Mesendoderm (in vitro differentiated cells): Measurements from ENCODE around the gene SLC35F2.
"Not testable (repeated sequence)": the region's sequence is repeated elsewhere in the genome, so short reads cannot be mapped to it uniquely, and the experiment has no call there.

Experiments used
- DNase-seq: peaks from one replicate; pipeline ENCODE4 v3.0.0; 2013
- H2AK5ac ChIP-seq: 2 replicates; pipeline ENCODE4 v1.6.1; 2013; ENCODE audit warnings: low read length, inconsistent platforms
- H2BK120ac ChIP-seq: 2 replicates; pipeline ENCODE4 v1.6.1; 2013; ENCODE audit warnings: low read depth, mild to moderate bottlenecking, low read length, moderate library complexity, mixed read lengths
- H2BK15ac ChIP-seq: replicated peaks from 2 replicates; pipeline ENCODE4 v1.6.1; 2013; ENCODE audit warnings: low read depth, mild to moderate bottlenecking, moderate library complexity
- H2BK5ac ChIP-seq: 2 replicates; pipeline ENCODE4 v1.6.1; 2013; ENCODE audit warnings: low read length, inconsistent platforms
- H3K18ac ChIP-seq: 2 replicates; pipeline ENCODE4 v1.6.1; 2013; ENCODE audit warnings: mild to moderate bottlenecking, low read length, mixed read lengths
- H3K23ac ChIP-seq: one replicate; pipeline ENCODE4 v1.6.1; 2013; ENCODE audit warnings: low read length
- H3K27ac ChIP-seq: 2 replicates; pipeline ENCODE4 v1.5.1; 2013; ENCODE audit warnings: low read depth, mild to moderate bottlenecking, inconsistent platforms, low read length, moderate library complexity
- H3K27me3 ChIP-seq: 2 replicates; pipeline ENCODE4 v1.6.1; 2013; ENCODE audit warnings: low read length, control low read depth, mild to moderate bottlenecking, inconsistent platforms; ENCODE audit not compliant: insufficient read depth, poor library complexity
- H3K36me3 ChIP-seq: 2 replicates; pipeline ENCODE4 v1.6.1; 2013; ENCODE audit warnings: low read length, inconsistent platforms; ENCODE audit not compliant: control insufficient read depth, insufficient read depth
- H3K4ac ChIP-seq: one replicate; pipeline ENCODE4 v1.6.1; 2013; ENCODE audit warnings: low read depth, mild to moderate bottlenecking, low read length, moderate library complexity
- H3K4me1 ChIP-seq: 2 replicates; pipeline ENCODE4 v1.6.1; 2013; ENCODE audit warnings: low read depth, low read length, inconsistent platforms; ENCODE audit not compliant: control insufficient read depth
- H3K4me2 ChIP-seq: 2 replicates; pipeline ENCODE4 v1.6.1; 2013; ENCODE audit warnings: low read length
- H3K4me3 ChIP-seq: 2 replicates; pipeline ENCODE4 v1.5.1; 2013; ENCODE audit warnings: mild to moderate bottlenecking, low read length
- H3K56ac ChIP-seq: one replicate; pipeline ENCODE4 v1.6.1; 2013; ENCODE audit warnings: low read length
- H3K79me1 ChIP-seq: 2 replicates; pipeline ENCODE4 v1.6.1; 2013; ENCODE audit warnings: low read length, inconsistent platforms
- H3K79me2 ChIP-seq: 2 replicates; pipeline ENCODE4 v1.6.1; 2013; ENCODE audit warnings: mild to moderate bottlenecking, low read length; ENCODE audit not compliant: control insufficient read depth, insufficient read depth
- H3K9ac ChIP-seq: 2 replicates; pipeline ENCODE4 v1.6.1; 2013; ENCODE audit warnings: low read length, inconsistent platforms
- H4K5ac ChIP-seq: one replicate; pipeline ENCODE4 v1.6.1; 2013; ENCODE audit warnings: low read length
- H4K8ac ChIP-seq: one replicate; pipeline ENCODE4 v1.6.1; 2013; ENCODE audit warnings: low read depth, mild to moderate bottlenecking, control low read depth, low read length, moderate library complexity
- WGBS: extraction: QIAGEN DNeasy Blood & Tissue Kit; methylation state at CpG from one replicate; pipeline ENCODE4 v1.1.7; 2013; ENCODE audit warnings: low lambda C conversion rate, missing lambda C conversion rate; ENCODE audit not compliant: insufficient coverage; ENCODE audit errors: extremely low coverage; 5-methylcytosine and 5-hydroxymethylcytosine counted together

SLC35F2 gene

DNA sequence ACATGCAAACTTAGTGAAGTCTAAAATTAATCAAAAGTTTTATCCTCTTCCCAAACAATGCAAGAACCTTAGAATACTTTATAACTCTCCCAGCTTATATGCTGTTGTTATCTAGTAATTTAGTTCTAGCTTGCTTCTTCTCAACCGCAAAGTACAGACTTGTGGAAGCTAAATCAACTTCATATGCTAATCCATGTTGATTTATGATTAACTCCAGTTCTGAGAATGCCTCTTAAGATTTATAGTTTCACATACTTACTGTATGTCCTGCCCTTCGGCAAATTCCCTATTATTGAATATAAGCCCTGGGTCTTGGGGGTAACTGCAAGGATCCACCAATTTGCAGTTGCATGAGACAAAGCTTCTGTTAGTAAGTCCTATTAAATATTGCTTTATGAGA lies 17.6 kb upstream of the SLC35F2 start:
- H3K79me1 ChIP-seq: no peaks in the 10 kb centered on the region
- no peak overlapping the region for H2AK5ac ChIP-seq
- no peak overlapping the region for H3K27ac ChIP-seq
- WGBS: no CpG with 5 or more reads among the region's 2 CpGs
- H3K4me3 ChIP-seq: no peak overlapping the region
- DNase-seq: no peak
- H2BK15ac ChIP-seq: no peak overlapping the region
- H3K23ac ChIP-seq: no peak overlapping the region
- no peaks in the 10 kb centered on the region for H3K4me1 ChIP-seq
- H3K9ac ChIP-seq: no peak overlapping the region
- no peak overlapping the region for H2BK5ac ChIP-seq
- H3K27me3 ChIP-seq: no peaks in the 10 kb centered on the region
- no peak overlapping the region for H2BK120ac ChIP-seq
- H3K56ac ChIP-seq: no peak overlapping the region
- H4K5ac ChIP-seq: no peak overlapping the region
- H3K4me2 ChIP-seq: no peak overlapping the region
- H3K36me3 ChIP-seq: no peaks in the 10 kb centered on the region
- H4K8ac ChIP-seq: no peak overlapping the region
- H3K79me2 ChIP-seq: no peaks in the 10 kb centered on the region
- H3K4ac ChIP-seq: no peak overlapping the region
- no peak overlapping the region for H3K18ac ChIP-seq

DNA sequence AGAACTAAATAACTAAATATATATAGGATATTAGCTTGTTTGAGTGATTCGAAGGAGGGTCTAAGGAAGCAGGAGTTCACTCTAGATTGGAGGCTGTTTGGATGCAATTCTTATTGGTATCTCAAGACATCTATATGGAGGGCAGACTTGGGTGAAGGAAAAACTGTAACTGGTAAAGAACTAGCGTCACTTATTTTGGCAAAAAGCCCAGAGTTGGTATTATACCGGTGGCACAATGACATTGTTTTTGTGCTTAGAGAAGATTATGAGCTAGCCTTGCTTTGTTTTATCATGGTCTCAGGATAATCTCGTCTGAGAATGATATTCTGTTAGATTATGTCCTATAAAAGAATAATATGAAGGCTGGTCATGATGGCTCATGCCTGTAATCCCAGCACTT lies 6.0 kb upstream of the SLC35F2 start:
- no peak overlapping the region for H3K56ac ChIP-seq
- H3K36me3 ChIP-seq: no peaks in the 10 kb centered on the region
- H3K9ac ChIP-seq: no peak overlapping the region
- H3K27ac ChIP-seq: no peak overlapping the region
- H3K4me2 ChIP-seq: no peak overlapping the region
- DNase-seq: no peak
- H2BK120ac ChIP-seq: no peak overlapping the region
- H3K27me3 ChIP-seq: no peaks in the 10 kb centered on the region
- H2BK15ac ChIP-seq: no peak overlapping the region
- no peak overlapping the region for H2BK5ac ChIP-seq
- H4K8ac ChIP-seq: no peak overlapping the region
- H3K23ac ChIP-seq: no peak overlapping the region
- H3K4ac ChIP-seq: no peak overlapping the region
- H3K4me1 ChIP-seq: no peaks in the 10 kb centered on the region
- H3K79me2 ChIP-seq: no peaks in the 10 kb centered on the region
- H2AK5ac ChIP-seq: no peak overlapping the region
- no peak overlapping the region for H3K4me3 ChIP-seq
- no peak overlapping the region for H4K5ac ChIP-seq
- no peaks in the 10 kb centered on the region for H3K79me1 ChIP-seq
- WGBS: no CpG with 5 or more reads among the region's 4 CpGs
- H3K18ac ChIP-seq: no peak overlapping the region

DNA sequence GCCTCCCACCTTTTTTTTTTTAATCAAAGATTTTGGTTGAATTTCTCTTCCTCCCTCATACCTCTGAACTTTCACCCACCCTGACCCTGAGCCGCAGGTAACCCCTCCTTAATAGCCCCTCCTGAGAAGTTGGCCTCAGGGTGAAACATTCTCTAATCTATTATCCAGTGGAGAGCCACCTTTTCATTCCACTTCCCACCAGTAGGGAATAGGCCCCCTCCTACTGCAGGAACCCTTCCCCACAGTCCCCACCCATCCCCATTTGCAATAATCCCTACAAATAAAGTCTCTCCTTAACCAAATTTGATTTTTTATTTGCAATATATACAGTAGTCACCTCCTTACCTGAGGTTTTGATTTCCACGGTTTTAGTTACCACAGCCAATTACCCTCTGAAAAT lies 2.1 kb upstream of the SLC35F2 start:
- Histone ChIP-seq H3K9ac (no peak overlapping the region), H2AK5ac (no peak overlapping the region), H4K8ac (no peak overlapping the region), H3K4me2 (no peak overlapping the region), H3K79me1 (no peaks in the 10 kb centered on the region), H3K4me3 (no peak overlapping the region), H3K18ac (no peak overlapping the region), H3K23ac (no peak overlapping the region), H3K27ac (no peak overlapping the region), H2BK120ac (no peak overlapping the region), H3K4ac (no peak overlapping the region), H3K36me3 (no peaks in the 10 kb centered on the region), H3K4me1 (no peaks in the 10 kb centered on the region), H2BK5ac (no peak overlapping the region), H3K79me2 (no peaks in the 10 kb centered on the region), H3K56ac (no peak overlapping the region), H4K5ac (no peak overlapping the region), H2BK15ac (no peak overlapping the region), H3K27me3 (no peaks in the 10 kb centered on the region)
- peak; percentile 29 for DNase-seq
- WGBS: no CpG with 5 or more reads among the region's 2 CpGs

DNA sequence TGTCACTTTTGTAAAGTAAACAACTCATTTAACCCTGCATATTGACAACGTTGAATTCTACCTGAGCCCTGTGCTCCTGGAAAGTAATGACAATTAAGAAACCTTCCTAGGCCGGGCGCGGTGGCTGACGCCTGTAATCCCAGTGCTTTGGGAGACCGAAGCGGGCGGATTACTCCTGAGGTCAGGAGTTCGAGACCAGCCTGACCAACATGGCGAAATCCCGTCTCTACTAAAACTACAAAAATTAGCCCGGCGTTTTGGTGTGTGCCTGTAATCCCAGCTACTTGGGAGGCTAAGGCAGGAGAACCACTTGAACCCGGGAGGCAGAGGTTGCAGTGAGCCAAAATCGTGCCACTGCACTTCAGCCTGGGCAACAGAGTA lies 1.6 kb upstream of the SLC35F2 start:
- not testable (repeated sequence) for H3K4me1 ChIP-seq, H2BK120ac ChIP-seq
- WGBS: no CpG with 5 or more reads among the region's 15 CpGs

DNA sequence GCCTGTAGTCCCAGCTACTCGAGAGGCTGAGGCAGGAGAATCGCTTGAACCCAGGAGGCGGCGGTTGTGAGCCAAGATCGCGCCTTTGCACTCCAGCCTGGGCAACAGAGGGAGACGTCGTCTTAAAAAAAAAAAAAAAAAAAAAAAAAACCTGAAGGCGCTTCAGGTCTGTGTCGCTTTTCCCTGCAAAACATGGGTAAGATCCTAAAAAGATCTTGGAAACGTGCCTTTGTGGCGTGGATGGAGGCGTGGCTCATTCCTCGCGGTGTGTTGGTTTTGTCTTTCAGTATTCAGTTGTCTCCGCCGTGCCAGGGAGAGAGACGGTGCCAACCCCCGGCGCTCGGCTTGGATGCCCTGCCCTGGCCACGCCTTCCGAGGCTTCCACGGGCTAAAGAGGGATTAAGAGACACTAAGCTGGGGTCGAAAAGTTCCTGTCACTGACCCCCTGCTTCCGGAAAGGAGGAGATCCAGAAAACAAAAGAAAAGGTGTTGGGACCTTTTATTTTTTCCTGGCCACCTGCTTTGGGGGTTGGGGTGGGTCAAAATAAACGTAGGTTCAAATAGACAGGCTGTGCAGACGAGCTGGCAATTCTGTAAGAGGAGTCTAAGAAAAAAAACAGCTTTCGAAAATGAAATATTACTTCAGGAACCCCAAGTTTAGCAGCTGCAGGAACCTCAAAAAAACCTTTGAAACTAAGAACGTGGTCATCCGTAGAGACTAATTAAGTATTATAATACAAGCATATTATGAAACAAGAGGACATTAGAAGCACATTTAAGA lies 1.1 kb upstream of the SLC35F2 start:
- Histone ChIP-seq H3K4me2 (peak overlapping the region; percentile 98), H3K27ac (no peak overlapping the region), H3K27me3 (no peaks in the 10 kb centered on the region), H3K18ac (no peak overlapping the region), H3K79me2 (no peaks in the 10 kb centered on the region), H3K23ac (no peak overlapping the region), H2BK120ac (no peak overlapping the region), H2BK5ac (no peak overlapping the region), H3K4me1 (no peaks in the 10 kb centered on the region), H3K36me3 (no peaks in the 10 kb centered on the region), H3K9ac (peak overlapping the region; percentile 64), H3K4me3 (peak overlapping the region; percentile 52), H3K79me1 (no peaks in the 10 kb centered on the region), H3K56ac (peak overlapping the region; percentile 84), H2BK15ac (no peak overlapping the region), H4K5ac (no peak overlapping the region), H4K8ac (no peak overlapping the region), H3K4ac (no peak overlapping the region), H2AK5ac (no peak overlapping the region)
- no peak for DNase-seq
- no CpG with 5 or more reads among the region's 31 CpGs for WGBS

More for the DNA sequence above, 1.6 kb upstream of the SLC35F2 start:
- H3K27me3 ChIP-seq, H2BK15ac ChIP-seq, H2BK5ac ChIP-seq, H3K9ac ChIP-seq, H3K4me2 ChIP-seq, H3K79me2 ChIP-seq, H4K5ac ChIP-seq, H3K36me3 ChIP-seq, H3K27ac ChIP-seq, H4K8ac ChIP-seq, DNase-seq, H3K79me1 ChIP-seq, H3K4ac ChIP-seq, H2AK5ac ChIP-seq, H3K56ac ChIP-seq, H3K4me3 ChIP-seq, H3K18ac ChIP-seq, H3K23ac ChIP-seq: not testable (repeated sequence)
